ENCODE measurements around the gene WBP1.

WBP1 gene

DNA sequence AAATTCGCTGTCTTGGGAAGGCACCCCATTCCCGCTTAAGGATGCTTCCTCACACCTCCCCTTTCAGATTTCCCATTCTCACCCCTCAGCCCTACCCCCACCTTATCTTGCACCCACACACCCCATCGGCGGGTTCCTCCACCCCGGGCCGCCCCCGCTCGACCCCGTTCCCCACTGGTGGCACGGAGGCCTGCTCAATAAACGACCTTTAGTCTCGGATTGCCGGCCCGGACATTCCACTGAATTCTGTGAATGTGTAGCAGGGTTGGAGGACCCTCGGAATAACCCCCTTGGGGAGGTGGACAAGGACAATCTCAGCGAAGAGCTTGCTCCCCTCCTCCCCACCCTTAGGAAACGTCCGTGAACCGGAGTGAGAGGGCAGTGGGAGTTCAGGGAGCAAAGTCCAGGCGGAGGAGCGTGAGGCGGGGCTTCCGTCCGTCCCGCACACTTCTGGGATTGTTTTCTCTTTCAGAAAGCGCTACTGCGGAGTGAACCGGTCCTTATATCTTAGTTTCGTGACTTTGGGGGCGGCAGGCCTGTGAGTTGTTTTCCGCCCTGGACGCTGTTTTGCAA, 44.0 kb downstream of the WBP1 start:
- DNase-seq (ENCODE audit: low spot score), result no peak

DNA sequence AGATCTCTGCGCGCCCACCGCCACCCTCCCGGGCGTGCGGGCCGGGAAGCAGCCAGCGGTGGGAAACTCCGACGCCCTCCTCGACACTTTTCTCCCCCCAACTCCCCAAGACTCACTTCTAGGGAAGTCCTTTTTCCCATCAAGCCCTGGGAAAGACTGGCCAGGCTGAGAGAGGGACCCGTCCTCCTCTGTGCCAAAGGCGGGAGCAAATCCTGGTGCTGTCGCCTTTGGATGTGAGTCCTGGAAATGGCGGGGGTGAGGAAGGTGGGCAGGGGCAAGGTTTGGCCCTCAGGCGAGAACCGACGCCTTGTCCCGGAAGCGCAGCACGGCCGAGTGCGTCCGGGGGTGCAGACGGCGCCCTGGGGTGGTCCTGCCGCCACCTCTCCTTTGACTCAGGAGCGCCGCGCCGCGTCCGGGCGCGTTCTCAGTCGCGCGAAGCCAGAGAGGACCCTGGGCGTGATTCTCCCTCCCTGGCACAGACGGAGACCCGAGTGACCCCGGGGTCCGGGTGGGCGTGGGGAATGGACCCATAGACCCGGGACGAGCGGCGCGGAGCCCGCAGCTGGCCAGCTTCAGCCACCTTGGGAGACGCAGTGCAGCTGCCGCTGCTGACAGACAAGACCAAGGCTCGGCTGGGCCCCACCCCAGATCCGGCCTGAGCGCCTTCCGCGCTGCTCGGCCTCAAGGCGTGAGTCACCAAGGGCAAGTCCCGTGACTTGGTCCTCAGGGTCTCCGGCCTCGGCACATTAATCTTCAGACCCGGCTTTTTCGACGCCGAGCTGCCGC, 44.7 kb downstream of the WBP1 start:
- no peak for DNase-seq (ENCODE audit: low spot score)

DNA sequence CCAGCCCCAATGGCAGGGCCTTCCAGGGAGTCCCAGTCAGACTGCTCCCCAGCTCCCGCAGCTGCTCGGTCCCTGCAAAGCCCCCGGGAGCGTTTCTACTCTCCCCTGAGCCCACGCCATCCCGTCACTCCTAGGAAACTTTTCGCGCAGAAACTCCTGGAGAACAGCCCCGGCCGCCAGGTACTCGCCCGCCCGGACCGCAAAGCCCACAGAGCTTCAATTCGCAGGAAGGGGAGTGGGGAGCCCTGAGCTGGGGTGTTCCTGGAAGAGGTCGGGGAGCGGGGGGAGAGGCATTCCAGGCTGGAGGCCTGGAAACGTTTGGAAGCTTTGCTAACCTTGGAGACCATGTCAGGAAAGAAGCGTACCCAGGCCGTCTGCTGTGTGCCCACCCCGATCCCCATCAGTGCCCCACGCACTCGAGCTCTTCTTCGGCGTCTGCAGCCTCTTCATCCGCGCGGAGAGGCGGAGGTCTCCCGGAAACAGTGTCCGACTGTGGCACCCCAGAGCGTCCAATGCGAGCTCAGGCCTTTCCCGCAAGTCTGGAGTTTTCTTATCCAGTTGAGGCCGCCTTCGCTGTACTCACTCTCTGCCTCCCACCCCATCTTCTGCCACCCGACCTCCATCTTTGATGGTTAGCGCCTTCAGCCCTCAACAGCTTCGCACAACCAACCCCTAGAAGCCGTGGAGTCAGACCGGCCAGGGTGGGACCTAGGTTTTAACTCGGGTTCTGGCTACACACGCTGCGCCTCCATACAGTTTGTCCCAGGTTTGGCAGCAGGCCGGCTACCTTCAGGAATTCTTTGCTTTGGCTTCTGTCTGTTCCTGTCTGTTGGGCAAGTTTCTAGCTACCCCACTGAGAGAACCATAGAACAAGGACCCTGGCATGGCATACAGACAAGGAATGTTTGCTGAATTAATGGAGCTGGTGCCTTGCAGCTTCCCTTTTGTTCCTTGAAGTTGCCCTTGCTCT, 45.6 kb downstream of the WBP1 start:
- no peak for DNase-seq (ENCODE audit: low spot score)

DNA sequence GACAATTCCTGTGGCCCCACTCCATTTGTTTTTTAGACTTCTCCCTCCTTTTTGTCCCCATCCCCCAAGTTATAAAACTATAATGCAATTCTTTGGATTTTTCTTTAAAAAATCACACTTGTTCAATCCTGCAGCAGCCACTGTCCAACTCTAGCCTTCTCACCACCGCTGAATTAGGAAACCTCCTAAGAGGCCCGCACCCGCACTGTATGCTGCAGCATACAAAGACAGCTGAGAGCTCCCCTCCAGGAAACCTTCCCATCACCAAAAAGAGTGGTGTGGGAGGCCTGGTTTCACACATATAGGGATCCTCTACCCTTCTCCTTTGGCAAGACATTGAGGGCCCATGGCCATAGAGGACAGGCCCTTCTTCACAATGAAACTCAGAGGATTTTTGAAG, 46.4 kb downstream of the WBP1 start:
- no peak for DNase-seq (ENCODE audit: low spot score)

DNA sequence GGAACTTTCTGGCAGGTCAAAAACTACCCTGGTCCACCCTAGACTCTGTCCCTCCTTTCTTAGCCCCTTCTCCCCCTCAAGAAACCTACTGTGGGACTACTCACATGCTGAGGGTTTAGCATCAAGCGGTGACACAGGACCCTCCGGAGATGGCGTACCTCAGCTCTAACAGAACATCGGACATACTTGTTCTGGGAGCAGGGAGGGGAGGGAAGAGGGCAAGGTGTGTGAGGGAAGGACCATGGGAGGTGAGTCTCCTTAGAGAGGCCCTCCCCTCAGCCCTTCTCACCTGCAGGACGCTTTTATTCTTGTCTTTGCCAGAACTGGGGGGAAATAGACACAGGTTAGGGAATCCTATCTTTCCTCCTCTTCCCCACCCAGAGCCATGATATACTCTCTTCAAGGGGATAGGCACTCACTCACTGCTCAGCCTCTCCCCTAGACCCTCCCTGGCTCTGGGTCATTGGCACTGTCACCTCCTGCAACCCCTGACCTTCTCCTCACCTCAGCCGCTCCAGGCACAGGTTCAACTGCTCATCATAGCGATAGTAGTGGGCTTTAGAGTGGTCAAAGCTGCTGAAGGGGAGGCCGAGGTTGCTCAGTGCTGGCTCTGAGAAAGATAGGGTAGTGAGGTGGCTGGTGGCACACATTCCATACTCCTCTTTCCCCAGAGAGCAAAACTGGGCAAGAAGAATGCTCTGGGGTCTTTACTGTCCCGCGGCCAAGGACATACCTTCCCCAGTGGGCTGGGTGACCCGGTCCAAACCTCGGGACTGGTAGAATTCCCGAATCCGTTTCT, 47.4 kb downstream of the WBP1 start:
- no peak for DNase-seq (ENCODE audit: low spot score)

DNA sequence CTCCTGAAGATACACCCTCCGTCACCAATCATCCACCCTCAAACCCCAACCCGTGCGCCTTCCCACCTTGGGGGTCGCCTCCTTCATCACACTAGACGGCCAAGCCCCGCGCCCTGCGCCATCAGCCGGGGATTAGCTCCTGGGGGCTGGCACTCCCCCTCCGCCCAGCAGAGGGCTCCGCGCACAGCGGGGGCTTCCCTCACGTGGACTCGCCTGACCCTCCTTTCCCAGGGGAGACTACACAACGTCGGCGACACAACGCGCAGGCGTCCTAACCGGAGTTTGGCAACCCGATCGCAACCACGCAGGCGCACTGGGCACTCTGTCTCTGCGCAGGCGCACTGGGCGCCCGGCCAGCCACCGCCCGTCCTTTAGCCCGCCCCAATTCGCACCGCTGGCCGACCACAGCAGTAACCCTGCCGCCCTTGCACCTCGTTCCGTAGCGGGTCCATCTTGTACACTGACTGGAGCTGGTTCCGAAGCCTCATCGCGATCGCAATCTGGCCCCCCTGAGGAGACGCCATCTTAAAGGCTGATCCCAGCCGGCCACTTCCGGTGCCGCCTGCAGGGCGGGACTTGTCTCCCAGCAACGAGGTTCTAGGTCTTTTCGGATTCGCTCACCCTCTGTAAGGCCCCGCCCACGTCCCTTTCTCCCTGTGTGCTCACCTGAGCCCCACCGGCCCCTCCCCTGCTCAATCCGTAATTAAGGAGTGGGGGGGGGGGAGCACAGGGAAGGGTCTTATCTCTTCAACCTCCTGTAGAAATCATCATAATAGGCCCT, 49.1 kb downstream of the WBP1 start, which contains the start of gene PCGF1:
Gene PCGF1 (minus strand): TSS at position 551 of the 781 bp plus-strand sequence. CDS start 27 bp downstream, at position 524.
- DNase-seq (ENCODE audit: low spot score), result peak; percentile 100

DNA sequence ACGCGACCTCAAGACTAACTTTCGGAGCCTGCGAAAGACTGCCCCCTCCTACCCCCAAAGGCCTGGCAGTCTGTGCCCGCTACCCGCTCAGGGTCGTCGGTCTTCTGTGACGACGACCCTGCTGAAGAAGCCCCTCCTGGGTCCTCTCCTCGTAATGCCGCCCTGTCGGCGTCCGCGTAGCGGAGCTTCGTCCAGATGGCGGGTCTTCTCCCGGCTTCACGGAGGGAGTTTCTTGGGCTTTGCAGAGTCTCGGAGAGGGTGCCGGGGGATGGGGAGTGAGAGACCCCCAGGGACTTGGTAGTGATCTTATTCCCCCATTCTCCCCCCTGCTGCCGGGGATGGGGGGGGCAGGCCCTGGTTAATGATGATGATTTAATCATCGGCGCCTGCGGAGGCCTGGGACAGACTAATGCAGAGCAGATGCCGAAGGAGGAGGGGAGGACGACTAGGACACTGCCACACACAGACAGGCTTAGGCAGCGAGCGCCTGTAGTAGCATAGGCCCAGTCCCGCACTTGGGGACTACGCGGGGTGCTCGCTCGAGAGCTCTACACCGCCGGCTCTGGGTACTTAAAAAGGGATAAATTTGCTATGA, 49.8 kb downstream of the WBP1 start:
- peak; percentile 98 for DNase-seq (ENCODE audit: low spot score)

DNA sequence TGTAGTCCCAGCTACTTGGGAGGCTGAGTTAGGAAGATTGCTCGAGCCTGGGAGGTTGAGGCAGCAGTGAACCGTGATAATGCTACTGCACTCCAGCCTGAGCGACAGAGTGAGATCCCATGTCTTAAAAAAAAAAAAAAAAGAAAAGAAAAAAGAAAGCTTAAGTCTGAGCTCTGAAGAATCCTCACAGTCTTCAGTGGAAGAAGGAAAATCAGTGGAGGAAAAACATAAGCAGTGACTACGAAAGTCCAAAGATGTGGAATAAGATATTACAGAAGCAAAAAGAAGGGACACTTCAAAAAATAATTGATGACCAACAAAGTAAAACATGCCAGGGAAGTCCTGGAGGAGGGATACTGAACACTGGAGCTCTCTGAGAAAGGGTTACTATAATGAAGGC, 52.0 kb downstream of the WBP1 start:
- DNase-seq (ENCODE audit: low spot score), result no peak

Measured in SK-N-DZ (cell line).